Tongue (tissue), 2 donors: Measurements from ENCODE around the gene C4orf36. TPM values are rescaled to one million over a fixed set of nuclear protein-coding genes. Genes with fewer than 3 reads are reported as not detected.
"Not testable (repeated sequence)": the region's sequence is repeated elsewhere in the genome, so short reads cannot be mapped to it uniquely, and the experiment has no call there.

Experiments
- DNase-seq: peaks from one replicate; pipeline ENCODE4 v3.0.0-alpha.2; 2015
- total RNA-seq: library from RNA; depleted of rRNA; stranded (reverse); fragments of >200 nt; gene quantifications from one replicate; pipeline ENCODE4 v1.2.3, GENCODE V29; 2014

The C4orf36 gene
- total RNA-seq, 1 donor from 2014 or later, result 1.7 TPM

DNA sequence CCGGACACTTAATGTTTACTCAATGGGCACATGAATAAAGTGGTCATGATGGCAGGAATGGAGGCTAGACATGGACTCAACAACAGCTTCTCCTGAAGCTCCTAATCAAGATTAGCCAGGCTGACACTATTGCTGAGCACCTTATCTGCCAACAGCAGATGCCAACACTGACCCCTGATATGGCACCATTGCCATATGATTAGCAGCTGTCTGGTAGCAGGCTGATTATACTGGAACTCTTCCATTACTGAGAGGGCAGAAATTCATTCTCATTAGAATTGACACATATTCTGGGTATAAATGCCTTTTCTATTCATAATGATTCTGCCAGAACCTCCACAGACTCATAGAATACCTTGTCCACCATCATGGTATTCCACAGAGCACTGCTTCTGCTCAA is 24.2 kb upstream of the C4orf36 start:
- DNase-seq, result no peak

DNA sequence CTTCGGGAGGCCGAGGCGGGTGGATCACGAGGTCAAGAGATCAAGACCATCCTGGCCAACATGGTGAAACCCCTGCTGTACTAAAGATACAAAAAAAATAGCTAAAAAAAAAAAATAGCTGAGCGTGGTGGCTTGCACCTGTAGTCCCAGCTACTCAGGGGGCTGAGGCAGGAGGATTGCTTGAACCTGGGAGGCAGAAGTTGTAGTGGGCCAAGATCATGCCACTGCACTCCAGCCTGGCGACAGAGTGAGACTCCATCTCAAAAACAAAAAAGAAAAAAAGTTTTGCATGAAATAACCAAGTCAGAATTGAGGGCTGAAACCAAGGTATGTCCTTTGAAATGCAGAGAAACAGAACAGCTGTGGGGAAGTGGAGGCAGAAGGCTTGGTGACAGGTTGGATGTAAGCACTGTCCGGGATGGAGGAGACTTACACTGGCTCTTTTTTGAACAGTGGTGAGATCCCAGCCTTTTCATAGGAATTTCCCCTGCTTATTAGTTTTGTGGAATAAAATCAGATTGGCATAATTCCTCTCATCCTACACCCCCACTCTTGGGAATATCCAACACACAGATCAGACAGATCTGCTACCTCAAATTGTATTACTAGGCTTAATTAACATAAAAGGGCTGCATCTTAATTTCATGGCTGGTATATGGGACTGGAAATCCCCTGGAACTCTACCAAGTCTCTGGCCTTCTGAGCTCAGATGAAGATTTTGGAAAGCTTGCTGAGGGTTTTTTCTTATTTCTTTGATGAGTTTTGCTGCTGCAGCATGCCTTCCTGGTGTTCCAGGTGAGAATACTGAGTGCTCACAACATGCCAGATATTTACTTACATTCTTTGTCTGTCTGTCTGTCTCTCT is 18.8 kb upstream of the C4orf36 start:
- DNase-seq, result no peak

- DNase-seq, result no peak
Observed at GRCh38 chr4:86910369-86910768, 18.1 kb upstream of the C4orf36 start.

- DNase-seq, result no peak
Observed at GRCh38 chr4:86909546-86910295, 17.5 kb upstream of the C4orf36 start.

DNA sequence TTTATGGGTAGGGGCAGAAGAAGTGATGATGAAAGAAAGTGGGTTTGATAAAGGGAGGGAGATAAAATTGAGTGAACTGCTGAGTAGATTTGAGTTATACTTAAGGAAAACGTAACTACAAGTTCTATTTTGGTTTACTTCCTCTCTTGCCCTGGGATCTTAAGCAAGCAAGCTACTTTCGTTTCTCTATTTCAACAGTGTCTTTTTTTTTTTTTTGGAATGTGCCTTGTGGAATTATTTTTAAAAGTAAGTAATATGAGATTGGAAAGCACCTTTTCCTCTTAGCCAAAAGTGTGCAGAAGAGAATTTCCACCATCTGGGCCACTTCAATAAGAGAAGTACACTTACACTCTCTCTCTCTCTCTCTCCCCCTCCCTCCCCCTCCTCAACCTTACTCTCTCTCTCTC is 16.0 kb upstream of the C4orf36 start:
- DNase-seq, result peak; percentile 24

- no peak for DNase-seq
Observed at GRCh38 chr4:86901864-86902263, 9.6 kb upstream of the C4orf36 start.

DNA sequence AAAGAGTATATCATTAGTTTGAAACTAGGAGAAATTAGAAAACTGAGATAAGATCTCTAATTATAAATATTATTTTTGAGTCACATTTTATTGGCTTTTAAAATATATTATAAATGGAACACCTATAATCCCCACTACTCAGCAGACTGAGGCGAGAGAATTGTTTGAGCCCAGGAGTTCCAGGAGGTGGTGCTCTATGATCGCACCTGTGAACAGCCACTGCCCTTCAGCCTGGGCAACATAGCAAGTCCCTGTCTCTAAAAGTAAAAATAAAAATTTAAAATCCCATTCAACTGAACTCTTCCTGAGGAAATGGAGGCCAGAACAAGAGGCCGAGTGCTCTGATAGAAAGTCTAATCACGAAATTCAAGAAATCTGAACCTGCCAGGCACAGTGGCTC is 6.3 kb upstream of the C4orf36 start:
- DNase-seq, result no peak

GRCh38 chr4:86896596-86896995 is 4.4 kb upstream of the C4orf36 start:
- no peak for DNase-seq

DNA sequence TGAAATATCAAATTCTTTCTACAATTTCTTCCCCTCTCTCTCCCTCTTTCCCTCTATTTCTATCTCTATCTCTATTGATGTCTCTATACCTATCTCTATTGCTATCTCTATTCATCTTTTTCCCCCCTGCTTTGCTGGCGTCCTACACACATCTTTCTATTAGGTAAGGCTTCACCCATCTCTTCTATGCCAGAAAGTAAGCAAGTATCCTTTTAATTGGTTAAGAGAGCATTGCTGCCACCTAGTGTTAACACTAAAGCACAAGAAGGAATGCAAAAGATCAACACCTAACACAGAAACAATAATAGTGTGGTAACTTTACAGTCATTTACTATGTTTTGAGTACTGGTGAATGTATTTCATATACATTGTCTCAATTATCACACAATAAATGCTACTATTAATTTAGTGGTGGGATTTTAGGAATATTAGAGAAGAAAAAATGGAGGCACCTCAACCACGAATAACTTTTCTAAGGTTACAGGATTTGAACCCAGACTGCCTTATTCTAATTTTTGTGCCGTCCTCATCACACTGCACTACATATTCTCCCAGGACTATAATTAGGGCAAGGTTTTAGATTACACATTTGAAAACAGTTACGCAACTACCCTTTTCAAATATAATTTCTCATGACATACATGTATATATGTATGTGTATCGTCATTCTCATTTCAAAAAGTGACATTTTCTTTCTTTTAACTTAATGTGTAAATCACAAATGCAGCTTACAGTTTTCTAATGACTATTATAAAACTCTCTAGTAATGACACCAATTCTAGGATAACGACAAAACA is 3.7 kb upstream of the C4orf36 start:
- DNase-seq, result peak; percentile 85

GRCh38 chr4:86894455-86894854 is 2.2 kb upstream of the C4orf36 start:
- no peak for DNase-seq

DNA sequence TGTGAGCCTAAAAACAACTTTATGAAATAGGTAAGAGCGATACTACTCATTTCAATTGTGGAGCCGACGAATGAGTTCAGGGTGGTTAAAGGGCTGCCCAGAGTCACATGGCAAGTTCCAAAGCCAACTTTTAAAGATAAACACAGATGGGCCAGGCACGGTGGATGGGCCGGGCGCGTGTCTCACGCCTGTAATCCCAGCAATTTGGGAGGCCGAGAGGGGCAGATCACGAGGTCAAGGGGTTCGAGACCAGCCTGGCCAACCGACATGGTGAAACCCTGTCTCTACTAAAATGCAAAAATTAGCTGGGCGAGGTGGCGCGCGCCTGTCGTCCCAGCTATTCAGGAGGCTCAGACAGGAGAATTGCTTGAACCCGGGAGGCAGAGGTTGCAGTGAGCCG is 914 bp upstream of the C4orf36 start:
- peak; percentile 7 for DNase-seq

DNA sequence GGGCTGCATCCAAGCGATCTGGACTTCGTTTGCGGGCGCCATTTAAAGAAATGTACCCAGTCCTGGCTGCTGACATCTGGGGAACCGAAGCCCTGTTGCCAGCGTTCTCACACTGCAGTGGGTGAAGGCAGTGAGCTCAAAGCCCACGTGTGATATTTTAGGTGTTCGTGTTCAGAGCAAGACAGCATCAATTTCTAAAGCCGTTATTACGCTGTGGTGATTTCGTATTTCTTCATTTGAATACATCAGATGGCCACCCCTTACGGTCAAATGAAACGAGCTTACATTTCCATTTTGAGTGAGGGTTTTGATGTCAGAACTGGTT is 376 bp upstream of the C4orf36 start:
- DNase-seq, result no peak

DNA sequence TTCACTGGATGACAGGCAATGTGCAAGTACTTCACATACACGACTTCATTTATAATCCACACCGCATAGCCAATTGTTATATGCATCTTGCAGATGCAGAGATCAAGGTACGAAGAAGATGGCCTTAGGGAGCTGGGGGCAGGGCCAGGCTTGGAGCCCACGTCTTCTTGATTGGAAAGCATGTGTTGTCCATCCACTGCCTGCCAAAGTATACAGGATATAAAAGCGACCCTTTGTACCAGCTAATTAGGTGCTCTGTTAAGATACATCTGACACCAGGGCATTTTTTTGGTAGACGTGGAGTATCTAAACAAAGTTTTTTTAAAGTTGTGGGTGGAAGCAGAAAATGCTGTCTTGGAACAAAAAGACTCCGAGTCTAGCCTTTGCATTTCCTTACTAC is 1.4 kb downstream of the C4orf36 start:
- peak; percentile 10 for DNase-seq

DNA sequence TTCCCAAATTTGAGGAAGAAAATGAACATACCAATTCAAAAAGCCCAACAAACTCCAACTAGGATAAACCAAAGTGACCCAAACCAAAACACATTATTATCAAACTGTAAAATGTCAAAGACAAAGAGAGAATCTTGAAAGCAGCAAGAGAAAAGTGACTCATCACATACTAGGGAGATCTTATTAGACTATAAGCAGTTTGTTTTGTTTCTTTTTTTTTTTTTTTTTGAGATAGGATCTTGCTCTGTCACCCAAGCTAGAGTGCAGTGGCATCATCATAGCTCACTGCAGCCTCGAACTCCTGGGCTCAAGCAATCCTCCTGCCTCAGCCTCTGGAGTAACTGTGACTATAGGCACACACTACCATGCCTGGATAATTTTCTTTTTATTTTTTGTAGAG is 12.6 kb downstream of the C4orf36 start:
- no peak for DNase-seq

- no peak for DNase-seq
Observed at GRCh38 chr4:86878640-86879039, 13.6 kb downstream of the C4orf36 start.

- DNase-seq, result no peak
Observed at GRCh38 chr4:86876894-86877685, 15.1 kb downstream of the C4orf36 start.

GRCh38 chr4:86875436-86875835 is 16.8 kb downstream of the C4orf36 start:
- DNase-seq, result not testable (repeated sequence)

DNA sequence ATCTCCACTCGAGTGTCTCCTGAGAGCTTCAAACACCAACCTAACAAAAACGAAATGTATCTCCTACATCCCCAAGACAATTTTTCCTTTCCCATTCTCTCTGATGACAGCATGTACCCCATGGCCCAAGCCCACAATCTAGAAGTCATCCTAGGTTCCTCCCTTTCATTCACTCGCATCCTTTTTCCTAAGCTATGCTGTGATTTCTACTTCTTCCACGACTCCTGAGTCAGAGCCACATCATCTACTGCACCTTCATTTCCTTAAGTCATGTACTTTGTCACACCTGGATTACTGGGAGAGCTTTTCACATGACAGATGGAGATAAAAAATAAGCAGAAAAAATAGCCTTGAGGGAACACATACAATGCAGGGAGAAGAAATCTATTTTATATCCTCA is 20.1 kb downstream of the C4orf36 start:
- DNase-seq, result no peak

DNA sequence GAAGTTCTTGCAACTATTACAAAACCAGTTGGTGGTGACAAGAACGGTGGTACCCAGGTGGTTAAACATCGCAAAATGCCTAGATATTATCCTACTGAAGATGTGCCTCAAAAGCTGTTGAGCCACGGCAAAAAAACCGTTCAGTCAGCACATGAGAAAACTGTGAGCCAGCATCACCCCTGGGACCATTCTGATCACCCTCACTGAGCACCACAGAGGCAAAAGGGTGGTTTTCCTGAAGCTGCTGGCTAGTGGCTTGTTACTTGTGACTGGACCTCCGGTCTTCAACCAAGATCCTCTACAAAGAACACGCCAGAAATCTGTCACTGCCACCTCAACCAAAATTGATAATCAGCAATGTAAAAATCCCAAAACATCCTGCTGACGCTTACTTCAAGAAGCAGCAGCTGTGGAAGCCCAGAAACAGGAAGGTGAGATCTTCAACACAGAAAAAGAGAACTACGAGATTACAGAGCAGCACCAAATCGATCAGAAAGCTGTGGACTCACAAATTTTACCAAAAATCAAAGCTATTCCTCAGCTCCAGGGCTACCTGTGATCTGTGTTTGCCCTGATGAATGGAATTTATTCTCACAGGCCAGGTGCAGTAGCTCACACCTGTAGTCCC is 21.7 kb downstream of the C4orf36 start:
- DNase-seq, result no peak

GRCh38 chr4:86857341-86858052 is 34.7 kb downstream of the C4orf36 start:
- no peak for DNase-seq

GRCh38 chr4:86856896-86857295 is 35.3 kb downstream of the C4orf36 start:
- DNase-seq, result no peak
